H9 (cell line): ENCODE data around the gene CWC27. TPM values are rescaled to one million over a fixed set of nuclear protein-coding genes. Genes with fewer than 3 reads are reported as not detected.

Source experiments
- DNase-seq: peaks from one replicate; pipeline ENCODE4 v3.0.0-alpha.2; 2017
- H2AFZ ChIP-seq: one replicate; pipeline ENCODE4 v1.6.1; 2013; ENCODE audit warnings: mild to moderate bottlenecking, low read length, control low read depth, moderate library complexity
- H2AK5ac ChIP-seq: 2 replicates; pipeline ENCODE4 v1.6.1; 2013; ENCODE audit warnings: low read length, control low read depth, mixed read lengths; ENCODE audit not compliant: insufficient read length
- H2BK120ac ChIP-seq: one replicate; pipeline ENCODE4 v1.6.1; 2013; ENCODE audit warnings: low read depth, mild to moderate bottlenecking, low read length, control low read depth, inconsistent platforms; ENCODE audit not compliant: poor library complexity, severe bottlenecking
- H2BK12ac ChIP-seq: 2 replicates; pipeline ENCODE4 v1.6.1; 2013; ENCODE audit warnings: low read length, control low read depth, mixed read lengths, low read depth; ENCODE audit not compliant: insufficient read length
- H2BK15ac ChIP-seq: 2 replicates; pipeline ENCODE4 v1.6.1; 2013; ENCODE audit warnings: low read depth, low read length, control low read depth
- H2BK20ac ChIP-seq: one replicate; pipeline ENCODE4 v1.6.1; 2013; ENCODE audit warnings: low read depth, mild to moderate bottlenecking, low read length, control low read depth, inconsistent platforms; ENCODE audit not compliant: poor library complexity, severe bottlenecking
- H2BK5ac ChIP-seq: 2 replicates; pipeline ENCODE4 v1.6.1; 2013; ENCODE audit warnings: low read length, control low read depth, mixed read lengths; ENCODE audit not compliant: insufficient read length
- H3K14ac ChIP-seq: 2 replicates; pipeline ENCODE4 v1.6.1; 2013; ENCODE audit warnings: low read length, control low read depth; ENCODE audit not compliant: insufficient read depth
- H3K18ac ChIP-seq: 2 replicates; pipeline ENCODE4 v1.6.1; 2013; ENCODE audit warnings: low read depth, mild to moderate bottlenecking, mixed read lengths, low read length, control low read depth; ENCODE audit not compliant: insufficient read length
- H3K23ac ChIP-seq: 2 replicates; pipeline ENCODE4 v1.6.1; 2013; ENCODE audit warnings: low read length, control low read depth, mixed read lengths, low read depth; ENCODE audit not compliant: insufficient read length
- H3K23me2 ChIP-seq: 2 replicates; pipeline ENCODE4 v1.6.1; 2013; ENCODE audit warnings: low read depth, mild to moderate bottlenecking, mixed read lengths, low read length, control low read depth; ENCODE audit not compliant: insufficient read length, poor library complexity, severe bottlenecking
- H3K27ac ChIP-seq: 2 replicates; pipeline ENCODE4 v1.5.1; 2013; ENCODE audit warnings: low read length, control low read depth, mixed read lengths, low read depth; ENCODE audit not compliant: insufficient read length
- H3K27me3 ChIP-seq: 2 replicates; pipeline ENCODE4 v1.6.1; 2013; ENCODE audit warnings: low read length, control low read depth, inconsistent platforms; ENCODE audit not compliant: insufficient read depth
- H3K4ac ChIP-seq: 2 replicates; pipeline ENCODE4 v1.6.1; 2013; ENCODE audit warnings: low read depth, mild to moderate bottlenecking, control low read depth, inconsistent platforms, low read length, moderate library complexity
- H3K4me1 ChIP-seq: 2 replicates; pipeline ENCODE4 v1.6.1; 2013; ENCODE audit warnings: low read length, control low read depth, inconsistent platforms; ENCODE audit not compliant: insufficient read depth
- H3K4me2 ChIP-seq: 2 replicates; pipeline ENCODE4 v1.6.1; 2013; ENCODE audit warnings: low read length, control low read depth, mixed read lengths; ENCODE audit not compliant: insufficient read length, insufficient read depth
- H3K56ac ChIP-seq: 2 replicates; pipeline ENCODE4 v1.6.1; 2013; ENCODE audit warnings: low read depth, mild to moderate bottlenecking, mixed read lengths, low read length, control low read depth; ENCODE audit not compliant: insufficient read length
- H3K79me1 ChIP-seq: 2 replicates; pipeline ENCODE4 v1.6.1; 2013; ENCODE audit warnings: low read depth, mild to moderate bottlenecking, moderate library complexity, low read length, control low read depth, inconsistent platforms; ENCODE audit not compliant: insufficient read depth, poor library complexity, severe bottlenecking
- H3K79me2 ChIP-seq: 2 replicates; pipeline ENCODE4 v1.6.1; 2013; ENCODE audit warnings: low read length, control low read depth, inconsistent platforms; ENCODE audit not compliant: insufficient read depth
- H3K9ac ChIP-seq: 2 replicates; pipeline ENCODE4 v1.6.1; 2013; ENCODE audit warnings: low read length, control low read depth, mixed read lengths; ENCODE audit not compliant: insufficient read length; ENCODE audit errors: extremely low read depth
- H3K9me3 ChIP-seq: one replicate; pipeline ENCODE4 v1.6.1; 2013; ENCODE audit warnings: low read depth, low read length, inconsistent platforms; ENCODE audit not compliant: control insufficient read depth
- H3T11ph ChIP-seq: one replicate; pipeline ENCODE4 v1.6.1; 2013; ENCODE audit warnings: mild to moderate bottlenecking, low read length, control low read depth, inconsistent platforms
- H4K20me1 ChIP-seq: one replicate; pipeline ENCODE4 v1.6.1; 2013; ENCODE audit not compliant: control insufficient read depth, insufficient read length, insufficient read depth
- H4K5ac ChIP-seq: 2 replicates; pipeline ENCODE4 v1.6.1; 2013; ENCODE audit warnings: low read depth, mild to moderate bottlenecking, mixed read lengths, low read length, control low read depth; ENCODE audit not compliant: insufficient read length
- H4K8ac ChIP-seq: replicated peaks from 2 replicates; pipeline ENCODE4 v1.6.1; 2013; ENCODE audit warnings: low read length, control low read depth, mixed read lengths, low read depth; ENCODE audit not compliant: insufficient read length
- H4K91ac ChIP-seq: 2 replicates; pipeline ENCODE4 v1.6.1; 2013; ENCODE audit warnings: low read depth, mild to moderate bottlenecking, moderate library complexity, mixed read lengths, low read length, control low read depth; ENCODE audit not compliant: insufficient read length
- H3K27ac Mint-ChIP-seq, 3 experiments: 2 replicates in 2 of 3; 3 replicates in 1 of 3; pipeline ENCODE4 v1.8.0; 2020 to 2021; ENCODE audit warnings: mixed read lengths in 3 of 3, mild to moderate bottlenecking in 1 of 3, moderate library complexity in 1 of 3
- H3K27me3 Mint-ChIP-seq: 2 replicates; pipeline ENCODE4 v1.8.0; 2021; ENCODE audit warnings: low read depth, mild to moderate bottlenecking, moderate library complexity, mixed read lengths
- H3K36me3 Mint-ChIP-seq, 3 experiments: 2 replicates in 2 of 3; 3 replicates in 1 of 3; pipeline ENCODE4 v1.8.0; 2020 to 2021; ENCODE audit warnings: low read depth in 3 of 3, mixed read lengths in 3 of 3; ENCODE audit not compliant: insufficient read depth in 1 of 3
- H3K4me1 Mint-ChIP-seq, 2 experiments: 2 replicates each; pipeline ENCODE4 v1.8.0; 2020; ENCODE audit warnings: mixed read lengths in 2 of 2
- H3K4me3 Mint-ChIP-seq, 2 experiments: 2 replicates in 1 of 2; 3 replicates in 1 of 2; pipeline ENCODE4 v1.8.0; 2020 to 2021; ENCODE audit warnings: mild to moderate bottlenecking in 2 of 2, mixed read lengths in 2 of 2, moderate library complexity in 1 of 2
- H3K9me3 Mint-ChIP-seq, 2 experiments: 2 replicates in 1 of 2; 3 replicates in 1 of 2; pipeline ENCODE4 v1.8.0; 2020; ENCODE audit warnings: mild to moderate bottlenecking in 2 of 2, mixed read lengths in 2 of 2, moderate library complexity in 1 of 2
- CTCF ChIP-seq: fragments of 200-600 bp; sonication (generic); conservative IDR thresholded peaks from 3 replicates; pipeline ENCODE4 v1.8.0; 2021; ENCODE audit warnings: antibody characterized with exemption, mild to moderate bottlenecking
- WGBS: extraction: QIAGEN DNeasy Blood & Tissue Kit; methylation state at CpG from one replicate; pipeline ENCODE4 v1.1.7; 2013; ENCODE audit warnings: missing lambda C conversion rate, low lambda C conversion rate, mixed read lengths; ENCODE audit not compliant: insufficient read length; ENCODE audit errors: extremely low coverage; 5-methylcytosine and 5-hydroxymethylcytosine counted together
- total RNA-seq: library from RNA; stranded (reverse); gene quantifications from 2 replicates; pipeline ENCODE4 v1.2.1, GENCODE V29; 2021

CWC27 gene
- total RNA-seq, 1 experiment from 2014 or later, result 41.9 TPM

GRCh38 chr5:64968591-64969110, 199.9 kb downstream of the CWC27 start:
- no peak for TF ChIP-seq CTCF
- H4K8ac ChIP-seq, result no peak overlapping the region
- no peak overlapping the region for H2AFZ ChIP-seq
- H2BK5ac ChIP-seq, result no peak overlapping the region
- no peak overlapping the region for H3T11ph ChIP-seq
- H3K9me3 Mint-ChIP-seq, result peaks cover 3% of the 10 kb centered on the region in 2 experiments; a peak in 2 of 5 replicates
- DNase-seq, result no peak
- no peaks in the 10 kb centered on the region for H4K20me1 ChIP-seq
- no peak overlapping the region for H3K4ac ChIP-seq
- no peak overlapping the region for H3K27ac Mint-ChIP-seq
- H2BK15ac ChIP-seq, result no peak overlapping the region
- H3K4me2 ChIP-seq, result no peak overlapping the region
- no peak overlapping the region for H2AK5ac ChIP-seq
- no peak overlapping the region for H4K91ac ChIP-seq
- no peak overlapping the region for H3K18ac ChIP-seq
- H3K4me3 Mint-ChIP-seq, result no peak overlapping the region
- no peak overlapping the region for H3K27ac ChIP-seq
- no peak overlapping the region for H2BK12ac ChIP-seq
- H3K36me3 Mint-ChIP-seq, result peaks cover 5 to 14% (median 6%) of the 10 kb centered on the region in 3 experiments
- no peak overlapping the region for H2BK120ac ChIP-seq
- no peaks in the 10 kb centered on the region for H3K27me3 Mint-ChIP-seq
- no peaks in the 10 kb centered on the region for H3K9me3 ChIP-seq
- H3K56ac ChIP-seq, result no peak overlapping the region
- no peak overlapping the region for H3K23ac ChIP-seq
- H3K79me2 ChIP-seq, result no peaks in the 10 kb centered on the region
- no peak overlapping the region for H3K14ac ChIP-seq
- no peak overlapping the region for H3K9ac ChIP-seq
- no peaks in the 10 kb centered on the region for H3K4me1 ChIP-seq
- no peaks in the 10 kb centered on the region for H3K27me3 ChIP-seq
- no peak overlapping the region for H2BK20ac ChIP-seq
- no peaks in the 10 kb centered on the region for H3K79me1 ChIP-seq
- H3K4me1 Mint-ChIP-seq, result peaks cover 0 to 3% of the 10 kb centered on the region in 2 experiments; a peak in 1 of 4 replicates
- H4K5ac ChIP-seq, result no peak overlapping the region
- no CpG with 5 or more reads among the region's 1 CpG for WGBS
- no peaks in the 10 kb centered on the region for H3K23me2 ChIP-seq
